HG03097 (cell line): ENCODE results near the gene RNF130.

Experiments used
- ATAC-seq: cut with Tn5 transposase; IDR thresholded peaks from one replicate; pipeline ENCODE4 v1.9.1; 2021; ENCODE audit not compliant: unreplicated experiment, low FRiP score

RNF130 gene

DNA sequence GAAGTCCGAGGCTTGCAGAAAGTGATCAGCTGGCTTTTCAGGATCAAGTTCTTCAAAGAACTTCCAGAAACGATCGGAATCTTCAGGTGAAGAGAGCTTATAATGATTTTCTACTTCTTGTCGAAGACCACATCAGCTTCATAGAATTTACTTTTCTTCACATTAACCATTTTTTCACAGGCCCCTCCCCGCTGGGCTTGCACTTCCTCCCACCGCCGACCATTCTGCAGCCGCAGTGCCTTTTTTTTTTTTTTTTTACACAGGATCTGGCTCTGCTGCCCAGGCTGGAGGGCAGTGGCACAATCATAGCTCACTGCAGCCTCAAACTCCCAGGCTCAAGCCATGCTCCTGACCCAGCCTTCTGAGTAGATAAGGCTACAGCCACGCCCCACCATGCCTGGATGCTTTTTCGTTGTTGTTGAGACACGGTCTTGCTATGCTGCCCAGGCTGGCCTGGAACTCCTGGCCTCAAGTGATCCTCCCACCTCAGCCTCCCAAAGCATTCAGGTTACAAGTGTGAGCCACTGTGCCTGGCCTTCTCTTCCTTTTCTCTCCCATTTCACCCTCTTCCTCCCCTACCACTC, 15.3 kb upstream of the RNF130 start:
- ATAC-seq, result no peak

- ATAC-seq, result no peak
These were observed 14.3 kb upstream of the RNF130 start for GRCh38 chr5:180085837-180086236.

GRCh38 chr5:180084638-180085561, 13.3 kb upstream of the RNF130 start:
- no peak for ATAC-seq

- ATAC-seq, result no peak
These were observed 12.0 kb upstream of the RNF130 start for GRCh38 chr5:180083529-180084060.

DNA sequence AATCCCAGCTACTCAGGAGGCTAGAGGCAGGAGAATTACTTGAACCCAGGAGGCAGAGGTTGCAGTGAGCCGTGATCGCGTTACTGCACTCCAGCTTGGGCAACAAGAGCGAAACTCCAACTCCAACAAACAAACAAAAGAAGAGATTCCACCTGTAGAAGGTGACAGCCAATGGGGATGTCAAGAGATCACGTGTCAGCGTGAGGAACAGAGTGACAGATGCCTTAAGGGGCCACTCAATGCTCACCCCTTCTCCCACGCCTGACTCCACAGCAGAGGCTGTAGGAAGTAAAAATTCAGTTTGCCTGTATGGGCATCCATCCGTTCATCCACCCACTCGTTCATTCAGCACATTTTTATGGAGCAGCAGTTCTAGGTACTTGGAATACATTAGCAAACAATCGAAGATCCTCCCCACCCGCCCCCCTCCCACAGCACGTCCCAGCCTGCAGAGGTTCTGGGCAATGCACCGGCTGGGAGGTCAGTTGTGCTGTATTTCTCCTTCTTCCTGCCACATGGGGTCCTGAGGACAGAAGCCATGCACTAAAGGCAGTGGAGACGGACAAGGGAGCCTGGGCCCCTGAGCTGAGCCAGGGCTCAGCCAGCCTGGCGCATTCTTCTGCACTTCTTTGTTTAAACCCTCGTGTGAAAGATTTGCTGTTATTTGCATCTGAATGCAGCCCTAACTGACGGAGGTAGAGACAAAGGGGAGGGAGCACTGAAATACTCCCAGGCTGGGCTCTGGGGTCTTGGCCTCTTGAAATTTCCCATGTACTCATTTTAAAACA, 11.3 kb upstream of the RNF130 start:
- no peak for ATAC-seq

DNA sequence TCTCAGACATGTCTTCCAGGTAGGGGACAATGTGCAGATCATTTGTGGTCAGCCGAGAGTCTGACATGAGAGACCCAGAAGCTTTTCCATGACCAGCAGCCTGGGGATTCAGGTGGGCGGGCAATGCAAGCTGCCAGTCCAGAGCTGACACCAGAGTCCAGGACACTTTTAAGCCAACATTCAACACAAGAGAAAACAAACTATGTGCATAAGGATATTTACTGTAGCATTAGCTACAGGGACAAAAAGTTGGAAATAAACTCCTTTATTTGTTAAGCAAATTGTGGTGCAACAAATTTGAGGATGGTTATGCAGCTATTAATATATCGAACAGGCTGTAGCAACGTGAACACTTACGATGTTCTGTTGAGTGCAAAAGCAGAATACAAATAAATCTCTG, 9.9 kb upstream of the RNF130 start:
- ATAC-seq, result no peak

GRCh38 chr5:180080486-180081280, 9.1 kb upstream of the RNF130 start:
- no peak for ATAC-seq

DNA sequence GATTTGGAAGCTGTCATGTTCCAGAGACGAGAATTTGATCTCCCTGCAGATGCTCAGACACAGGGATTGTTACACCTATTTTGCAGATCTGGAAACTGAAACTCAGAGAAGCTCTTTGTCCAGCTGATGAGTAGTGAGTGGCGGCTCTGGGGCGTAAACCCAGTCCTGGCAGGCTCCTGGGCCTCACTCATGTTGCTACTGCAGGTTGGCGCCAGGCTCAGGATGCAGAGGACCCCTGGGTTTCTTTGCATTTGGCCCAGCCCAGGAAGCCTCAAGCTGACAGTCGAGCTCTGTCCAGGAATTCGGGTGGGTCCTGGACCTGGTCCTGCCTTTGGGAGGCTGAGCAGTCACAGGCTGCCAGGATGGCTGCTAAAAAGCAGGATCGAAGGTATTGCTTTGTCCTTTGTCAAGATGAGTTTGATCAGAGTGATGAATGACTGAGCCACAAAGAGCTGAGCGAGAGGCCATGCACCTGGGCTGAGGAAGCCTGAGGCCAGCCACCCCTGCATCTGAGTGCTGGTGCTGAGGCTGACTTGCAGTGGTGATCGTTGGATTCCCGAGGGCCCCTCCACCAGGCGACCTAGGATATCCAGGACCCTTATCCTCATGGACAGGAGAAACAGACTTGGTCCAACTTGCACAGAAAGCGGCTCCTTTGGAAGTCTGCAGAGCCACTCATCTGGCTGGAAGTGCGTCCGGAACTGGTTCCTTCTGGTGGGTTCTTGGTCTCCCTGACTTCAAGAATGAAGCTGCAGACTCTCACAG, 8.3 kb upstream of the RNF130 start:
- no peak for ATAC-seq

DNA sequence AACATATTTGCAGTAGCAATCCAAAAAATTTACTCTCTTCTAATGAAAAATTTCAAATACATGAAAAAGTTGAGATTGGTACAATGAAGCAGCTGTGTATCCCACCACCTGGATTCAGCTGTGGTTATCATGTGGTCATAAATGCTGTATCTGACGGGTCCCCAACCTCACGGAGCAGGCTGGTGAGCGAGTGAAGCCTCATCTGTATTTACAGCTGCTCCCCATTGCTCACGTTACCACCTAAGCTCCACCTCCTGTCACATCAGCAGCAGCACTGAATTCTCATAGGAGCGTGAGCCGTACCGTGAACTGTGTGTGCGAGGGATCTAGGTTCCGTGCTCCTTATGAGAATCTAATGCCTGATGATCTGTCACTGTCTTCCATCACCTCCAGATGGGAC, 6.8 kb upstream of the RNF130 start:
- no peak for ATAC-seq

GRCh38 chr5:180077594-180078284, 6.2 kb upstream of the RNF130 start:
- ATAC-seq, result no peak

DNA sequence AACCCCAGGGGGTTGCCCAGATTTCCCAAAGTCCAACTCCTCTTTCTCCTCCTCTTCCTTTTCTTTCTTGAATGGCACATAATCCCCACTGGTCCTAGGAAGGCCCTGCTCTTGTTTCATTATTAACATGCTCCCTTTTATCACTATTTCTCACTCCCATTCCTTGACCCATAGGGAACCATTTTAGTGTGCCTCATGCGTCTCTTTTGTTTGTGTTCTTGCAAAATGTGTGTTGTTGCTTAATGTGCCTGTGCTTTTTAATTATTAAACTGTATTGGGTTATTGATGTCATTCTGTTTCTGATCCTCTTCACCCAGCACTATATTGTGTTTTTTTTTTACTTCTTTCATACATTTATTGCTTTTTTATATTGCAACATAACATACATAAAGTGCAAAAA, 4.1 kb upstream of the RNF130 start:
- no peak for ATAC-seq

DNA sequence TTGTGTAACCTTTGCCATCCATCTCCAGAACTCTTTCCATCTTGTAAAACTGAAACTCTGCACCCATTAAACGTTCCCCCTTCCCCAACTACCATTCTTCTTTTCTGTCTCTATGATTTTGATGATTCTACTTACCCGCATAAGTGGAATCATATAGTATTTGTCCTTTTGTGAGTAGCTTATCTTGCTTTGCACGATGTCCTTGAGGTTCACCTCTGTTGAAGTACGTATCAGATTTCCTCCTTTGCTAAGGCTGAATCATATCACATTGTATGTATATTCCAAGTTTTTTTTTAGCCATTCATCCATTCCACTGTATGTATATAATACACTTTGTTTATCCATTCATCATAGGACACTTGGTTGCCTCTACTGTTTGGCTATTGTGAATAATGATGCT, 2.9 kb upstream of the RNF130 start:
- ATAC-seq, result no peak

GRCh38 chr5:180072556-180072955, 997 bp upstream of the RNF130 start:
- ATAC-seq, result no peak

- no peak for ATAC-seq
These were observed 643 bp upstream of the RNF130 start for GRCh38 chr5:180072256-180072548.

GRCh38 chr5:180070756-180071530, 616 bp downstream of the RNF130 start:
- ATAC-seq, result no peak

DNA sequence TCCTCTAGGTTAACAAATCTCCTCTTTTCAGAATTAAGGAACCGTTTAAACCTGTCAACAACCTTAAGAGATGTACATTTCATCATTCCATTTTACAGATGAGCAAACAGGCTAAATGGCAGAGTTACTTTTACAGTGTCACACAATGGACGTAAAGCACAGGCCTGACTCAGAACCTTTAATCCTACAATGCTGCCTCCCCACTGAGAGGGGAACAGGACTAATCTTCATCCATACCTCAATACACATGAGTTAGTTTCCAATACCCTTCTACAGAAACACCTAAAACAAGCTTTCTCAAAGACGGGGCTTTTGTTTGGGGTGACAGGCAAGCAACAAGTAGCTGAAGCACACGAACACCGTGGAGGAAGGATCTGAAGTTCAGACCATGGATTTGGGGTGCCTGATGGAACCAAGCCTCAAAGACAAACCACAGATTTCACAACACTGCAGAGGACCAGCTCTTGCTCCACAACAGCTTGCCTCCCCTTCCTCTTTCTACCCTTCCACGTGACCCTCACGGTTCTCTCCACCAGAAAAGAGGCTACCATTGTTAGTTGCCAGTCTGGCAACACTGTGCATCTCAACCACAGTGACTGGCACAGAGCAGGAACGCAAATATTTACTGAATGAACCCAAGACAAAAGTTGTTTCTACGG, 1.8 kb downstream of the RNF130 start:
- no peak for ATAC-seq

DNA sequence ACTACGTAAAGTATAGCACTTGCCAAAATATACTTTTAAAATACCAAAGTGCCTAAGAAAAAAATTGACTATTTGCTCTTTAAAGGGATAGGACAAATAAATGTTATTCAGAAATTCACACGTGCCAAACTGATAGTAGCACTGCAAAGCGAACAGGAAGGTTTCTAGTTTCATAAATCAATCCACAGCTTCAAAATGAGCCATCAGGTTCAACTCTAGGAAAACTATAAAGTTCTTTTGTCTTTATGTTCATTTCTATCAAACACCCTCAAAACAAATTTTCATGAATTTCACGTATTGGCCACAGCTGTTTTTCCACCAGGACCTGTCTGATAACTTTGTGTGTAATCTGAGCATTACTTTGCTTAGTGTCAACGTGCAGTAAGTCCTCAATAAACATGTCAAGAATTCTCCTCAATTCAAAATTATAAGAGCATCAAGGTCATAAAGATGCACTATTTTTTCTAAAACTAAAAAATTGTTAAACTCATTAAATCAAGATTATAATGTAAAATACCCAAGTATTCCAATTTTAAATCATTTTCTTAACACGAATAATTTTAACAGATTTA, 3.0 kb downstream of the RNF130 start:
- no peak for ATAC-seq

GRCh38 chr5:180067986-180068385, 3.6 kb downstream of the RNF130 start:
- ATAC-seq, result no peak
